ENCODE data around the gene TELO2.

TELO2 gene

GRCh38 chr16:1492923-1493745 is at the start of gene TELO2:
Gene TELO2 (plus strand): TSS chr16:1493360. CDS start chr16:1494282, 922 bp downstream.
- peak; percentile 58 for DNase-seq

- DNase-seq = no peak
Measured at GRCh38 chr16:1443403-1443973, 49.7 kb upstream of the TELO2 start.

GRCh38 chr16:1443980-1444729 is 49.0 kb upstream of the TELO2 start, which contains the start of gene CCDC154:
Gene CCDC154 (minus strand): TSS chr16:1444556. CDS start chr16:1444322, 234 bp downstream.
- DNase-seq = no peak

- no peak for DNase-seq
Measured at GRCh38 chr16:1444730-1445517, 48.2 kb upstream of the TELO2 start.

- no peak for DNase-seq
Measured at GRCh38 chr16:1445518-1446203, 47.5 kb upstream of the TELO2 start.

- no peak for DNase-seq
Measured at GRCh38 chr16:1446296-1447080, 46.7 kb upstream of the TELO2 start.

GRCh38 chr16:1447965-1448364 is 45.2 kb upstream of the TELO2 start:
- DNase-seq = no peak

GRCh38 chr16:1448536-1449116 is 44.5 kb upstream of the TELO2 start:
- no peak for DNase-seq

- no peak for DNase-seq
Measured at GRCh38 chr16:1449201-1449788, 43.9 kb upstream of the TELO2 start.

- DNase-seq = no peak
Measured at GRCh38 chr16:1450218-1450617, 42.9 kb upstream of the TELO2 start.

GRCh38 chr16:1450841-1451240 is 42.3 kb upstream of the TELO2 start:
- DNase-seq = no peak

- no peak for DNase-seq
Measured at GRCh38 chr16:1451702-1452392, 41.3 kb upstream of the TELO2 start.

- DNase-seq = no peak
Measured at GRCh38 chr16:1452530-1452929, 40.6 kb upstream of the TELO2 start.

GRCh38 chr16:1453316-1453715 is 39.8 kb upstream of the TELO2 start:
- DNase-seq = no peak

- DNase-seq = no peak
Measured at GRCh38 chr16:1454561-1454960, 38.6 kb upstream of the TELO2 start.

- DNase-seq = no peak
Measured at GRCh38 chr16:1455190-1456171, 37.7 kb upstream of the TELO2 start.

GRCh38 chr16:1456951-1457350 is 36.2 kb upstream of the TELO2 start:
- DNase-seq = no peak

GRCh38 chr16:1457489-1458245 is 35.5 kb upstream of the TELO2 start:
- no peak for DNase-seq
